Measurements from ENCODE around the gene BET1L.
"Not testable (repeated sequence)": the region's sequence is repeated elsewhere in the genome, so short reads cannot be mapped to it uniquely, and the experiment has no call there.

The BET1L gene

DNA sequence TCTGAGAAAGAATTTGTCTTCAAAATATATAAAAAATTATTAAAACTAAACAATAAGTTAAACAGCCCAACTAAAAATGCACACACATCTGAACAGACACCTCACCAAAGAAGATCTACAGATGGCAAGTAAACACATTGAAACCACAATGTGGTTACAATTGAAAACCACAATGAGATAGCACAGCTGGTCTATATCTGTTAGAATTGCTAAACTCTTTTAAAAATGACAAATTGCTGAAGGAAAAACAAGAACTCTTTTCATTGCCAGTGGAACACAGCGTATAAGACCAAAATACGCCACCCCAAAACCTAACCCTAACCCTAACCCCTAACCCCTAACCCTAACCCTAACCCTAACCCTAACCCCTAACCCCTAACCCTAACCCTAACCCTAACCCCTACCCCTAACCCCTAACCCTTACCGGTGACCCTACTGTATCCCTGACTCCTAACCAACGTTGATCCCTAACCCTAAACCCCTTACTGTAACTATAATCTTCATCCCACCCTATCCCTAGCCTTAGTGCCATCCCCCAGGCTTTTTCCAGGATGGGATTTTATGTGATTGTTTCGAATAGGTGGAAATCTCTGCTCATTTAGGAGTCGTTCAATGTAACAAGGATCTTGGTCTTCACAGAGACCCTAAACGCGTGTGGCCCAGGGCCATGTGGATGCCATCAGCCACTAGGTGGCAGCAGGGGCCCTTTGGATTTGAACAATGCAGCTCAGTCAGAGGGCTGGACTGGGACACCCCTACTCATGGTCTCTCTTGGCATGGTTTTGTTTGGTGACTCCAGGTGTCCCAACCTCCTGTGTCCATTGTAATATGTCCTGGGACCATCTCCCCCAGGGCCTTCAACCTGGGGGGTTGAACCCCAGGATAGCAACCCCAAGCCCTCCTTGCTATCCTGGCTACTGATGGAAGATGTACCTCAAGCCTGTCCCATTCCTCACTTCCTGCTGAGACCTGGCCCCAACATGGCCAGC, 15.4 kb downstream of the BET1L start:
- not testable (repeated sequence) for DNase-seq

DNA sequence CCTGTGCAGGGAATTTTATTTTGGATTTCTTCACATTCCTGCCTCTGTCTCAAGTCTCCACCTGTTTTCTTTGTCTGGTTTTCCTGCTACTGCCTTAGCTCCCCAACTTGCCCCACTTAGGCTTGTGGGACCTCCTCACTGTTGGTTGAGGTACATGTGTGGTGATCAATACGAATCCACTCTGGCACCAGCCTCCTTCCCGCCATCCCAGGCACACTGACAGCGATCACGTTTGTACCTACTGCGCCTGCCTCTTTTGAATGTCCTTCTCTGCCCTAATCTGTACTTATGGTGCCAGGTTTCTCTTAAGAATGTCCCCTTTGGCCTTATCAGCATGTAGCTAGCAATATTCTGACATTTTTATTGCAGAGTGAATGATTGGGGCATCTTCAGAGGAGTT, 16.7 kb downstream of the BET1L start:
- DNase-seq, result not testable (repeated sequence)

GRCh38 chr11:189843-190311, 17.3 kb downstream of the BET1L start:
- not testable (repeated sequence) for DNase-seq

GRCh38 chr11:189200-189783, 17.9 kb downstream of the BET1L start:
- not testable (repeated sequence) for DNase-seq

DNA sequence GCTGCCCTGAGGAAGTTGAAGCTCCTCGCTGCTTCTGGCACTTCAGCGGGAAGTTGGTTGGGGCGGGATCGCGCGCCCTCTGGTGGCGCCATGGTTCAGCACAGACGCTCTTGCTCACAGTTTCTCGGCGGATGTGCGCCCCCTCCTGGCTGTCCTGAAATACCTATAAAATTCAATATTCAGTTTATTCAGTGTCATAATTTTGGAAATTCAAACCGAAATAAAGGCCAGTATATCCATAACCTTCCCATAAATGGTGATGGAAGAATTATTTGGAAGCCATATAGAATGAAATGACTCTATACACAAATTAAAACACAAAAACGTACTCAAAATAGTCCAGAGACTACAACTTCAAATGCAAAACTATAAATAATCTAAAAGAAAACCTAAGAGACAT, 27.0 kb downstream of the BET1L start:
- DNase-seq, result not testable (repeated sequence)
